ENCODE results near the gene TTC32.

TTC32 gene

DNA sequence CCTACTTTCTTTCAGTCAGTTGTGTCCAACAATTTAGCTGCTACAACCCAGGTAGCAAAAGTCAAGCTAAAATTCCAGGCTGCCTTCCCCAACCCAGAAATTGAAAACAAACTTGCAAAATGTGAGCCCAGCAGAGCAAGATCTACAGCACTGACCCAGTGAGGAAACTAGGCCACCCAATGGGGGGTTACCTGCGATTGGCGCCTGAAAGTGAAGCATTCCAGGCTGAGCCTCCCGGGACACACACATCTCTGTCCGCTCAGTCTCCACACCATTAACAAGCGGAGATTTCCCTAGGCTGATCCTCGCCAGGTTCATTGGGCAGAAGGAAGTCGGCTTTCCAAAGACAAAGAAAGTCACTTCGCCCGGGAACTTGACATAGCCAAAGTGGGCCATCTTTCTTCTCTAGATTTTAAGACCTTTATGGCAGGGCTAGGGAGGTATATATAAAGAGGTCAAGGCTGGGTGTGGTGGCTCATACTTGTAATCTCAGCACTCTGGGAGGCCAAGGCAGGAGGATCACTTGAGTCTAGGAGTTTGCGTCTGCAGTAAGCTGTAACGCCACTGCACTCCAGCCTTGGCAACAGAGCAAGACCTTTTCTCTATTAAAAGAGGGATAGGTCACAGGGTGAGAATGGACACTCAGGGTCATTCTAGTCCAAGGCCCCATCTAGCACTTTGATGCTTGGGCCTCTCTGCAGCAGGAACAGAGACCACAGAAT, 53.6 kb downstream of the TTC32 start:
- DNase-seq: no peak

DNA sequence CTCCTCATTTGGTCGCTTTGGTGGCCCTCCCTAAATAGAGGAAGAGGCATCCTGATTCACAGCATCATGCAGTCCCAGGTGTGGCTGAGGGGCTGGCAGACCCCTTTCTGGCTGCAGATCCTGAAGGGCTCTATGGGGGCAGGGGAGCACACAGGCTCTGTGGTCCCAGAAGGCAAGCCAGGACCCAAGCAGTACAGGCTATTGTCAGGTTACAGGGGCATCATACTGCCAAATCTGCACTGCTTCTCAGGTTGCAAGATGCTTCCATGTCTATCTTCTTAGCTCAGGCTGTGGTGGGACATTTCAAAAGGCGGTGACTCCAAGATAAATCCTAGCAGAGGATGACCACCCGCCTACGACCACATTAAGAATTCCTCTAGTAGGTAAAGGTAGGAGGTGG, 54.3 kb downstream of the TTC32 start:
- DNase-seq: no peak

All from NCI-H226 (cell line).